Natural killer cell treated with Interleukin-12 subunit alpha and Interleukin-12 subunit beta and Interleukin-15 and Interleukin-18, amount 100 ng/mL, for 72 hours (primary cell): ENCODE measurements around the gene PDLIM5. TPM values are rescaled to one million over a fixed set of nuclear protein-coding genes. Genes with fewer than 3 reads are reported as not detected.
"Not testable (repeated sequence)": the region's sequence is repeated elsewhere in the genome, so short reads cannot be mapped to it uniquely, and the experiment has no call there.

Source experiments
- ATAC-seq, 2 donors: fragments of 150-1000 bp; cut with Tn5 transposase in 1 of 2; sonication (Bioruptor Pico), chemical (Tn5 transposase) in 1 of 2; 2 replicates each; pipeline ENCODE4 v1.10.0; 2021
- DNase-seq: peaks from one replicate; pipeline ENCODE4 v3.0.0; 2022; ENCODE audit warnings: low spot score
- H3K27ac Mint-ChIP-seq, 2 donors: 1 replicate in 1 of 2; 2 replicates in 1 of 2; pipeline ENCODE4 v1.8.0; 2022; ENCODE audit warnings: mixed read lengths in 2 of 2, mild to moderate bottlenecking in 1 of 2, moderate library complexity in 1 of 2
- H3K27me3 Mint-ChIP-seq, 2 donors: 1 replicate in 1 of 2; 2 replicates in 1 of 2; pipeline ENCODE4 v1.8.0; 2022; ENCODE audit warnings: mixed read lengths in 2 of 2
- H3K36me3 Mint-ChIP-seq: one replicate; pipeline ENCODE4 v1.8.0; 2022; ENCODE audit warnings: mixed read lengths
- H3K4me1 Mint-ChIP-seq, 2 donors: 1 replicate in 1 of 2; 2 replicates in 1 of 2; pipeline ENCODE4 v1.8.0; 2022; ENCODE audit warnings: low read depth in 2 of 2, mixed read lengths in 2 of 2, mild to moderate bottlenecking in 1 of 2
- H3K4me3 Mint-ChIP-seq: one replicate; pipeline ENCODE4 v1.8.0; 2022; ENCODE audit warnings: mixed read lengths
- H3K9me3 Mint-ChIP-seq: 2 replicates; pipeline ENCODE4 v1.8.0; 2022; ENCODE audit warnings: mixed read lengths
- total RNA-seq, 2 donors: library from RNA; stranded (reverse); gene quantifications; one replicate each; pipeline ENCODE4 v1.2.3, GENCODE V29; 2022

Gene PDLIM5
- total RNA-seq, 2 donors from 2014 or later, result 26.2 to 30.2 TPM

GRCh38 chr4:94478805-94479204, 27.1 kb downstream of the PDLIM5 start:
- H3K4me3 Mint-ChIP-seq, H3K36me3 Mint-ChIP-seq, ATAC-seq, H3K27me3 Mint-ChIP-seq, H3K27ac Mint-ChIP-seq, DNase-seq, H3K9me3 Mint-ChIP-seq, H3K4me1 Mint-ChIP-seq: not testable (repeated sequence)

GRCh38 chr4:94479358-94480141, 27.8 kb downstream of the PDLIM5 start:
- DNase-seq, result no peak
- no peaks in the 10 kb centered on the region for H3K27me3 Mint-ChIP-seq
- H3K9me3 Mint-ChIP-seq, result no peaks in the 10 kb centered on the region
- no peak overlapping the region for H3K4me3 Mint-ChIP-seq
- no peak for ATAC-seq
- peaks cover 4 to 7% of the 10 kb centered on the region in 2 donors for H3K4me1 Mint-ChIP-seq
- H3K27ac Mint-ChIP-seq, result no peak overlapping the region
- H3K36me3 Mint-ChIP-seq, result no peaks in the 10 kb centered on the region

GRCh38 chr4:94480362-94480951, 28.7 kb downstream of the PDLIM5 start:
- Mint-ChIP-seq H3K27ac (no peak overlapping the region), H3K36me3 (no peaks in the 10 kb centered on the region), H3K4me1 (peaks cover 12 to 15% of the 10 kb centered on the region in 2 donors), H3K27me3 (no peaks in the 10 kb centered on the region), H3K4me3 (no peak overlapping the region), H3K9me3 (no peaks in the 10 kb centered on the region)
- ATAC-seq (no peak), DNase-seq (no peak)

GRCh38 chr4:94483895-94484294, 32.2 kb downstream of the PDLIM5 start:
- H3K27me3 Mint-ChIP-seq, result no peaks in the 10 kb centered on the region
- H3K27ac Mint-ChIP-seq, result no peak overlapping the region
- no peaks in the 10 kb centered on the region for H3K36me3 Mint-ChIP-seq
- H3K4me3 Mint-ChIP-seq, result no peak overlapping the region
- no peak for ATAC-seq
- H3K9me3 Mint-ChIP-seq, result no peaks in the 10 kb centered on the region
- H3K4me1 Mint-ChIP-seq, result peaks cover 12 to 15% of the 10 kb centered on the region in 2 donors
- no peak for DNase-seq

- H3K27ac Mint-ChIP-seq, result peak overlapping the region in 1 of 2 donors; percentile 47
- H3K36me3 Mint-ChIP-seq, result no peaks in the 10 kb centered on the region
- DNase-seq (no peak), ATAC-seq (no peak)
- no peaks in the 10 kb centered on the region for H3K9me3 Mint-ChIP-seq
- H3K4me3 Mint-ChIP-seq, result no peak overlapping the region
- H3K27me3 Mint-ChIP-seq, result no peaks in the 10 kb centered on the region
- peaks cover 9 to 15% of the 10 kb centered on the region in 2 donors for H3K4me1 Mint-ChIP-seq
Measured at GRCh38 chr4:94484818-94485217, 33.1 kb downstream of the PDLIM5 start.

GRCh38 chr4:94486372-94486801, 34.6 kb downstream of the PDLIM5 start:
- no peak overlapping the region for H3K27ac Mint-ChIP-seq
- H3K27me3 Mint-ChIP-seq, result no peaks in the 10 kb centered on the region
- H3K4me1 Mint-ChIP-seq, result peaks cover 9 to 10% of the 10 kb centered on the region in 2 donors
- H3K36me3 Mint-ChIP-seq, result no peaks in the 10 kb centered on the region
- no peak for DNase-seq
- H3K4me3 Mint-ChIP-seq, result no peak overlapping the region
- no peak for ATAC-seq
- H3K9me3 Mint-ChIP-seq, result no peaks in the 10 kb centered on the region

- Mint-ChIP-seq H3K9me3 (no peaks in the 10 kb centered on the region), H3K4me1 (peaks cover 9 to 10% of the 10 kb centered on the region in 2 donors), H3K4me3 (no peak overlapping the region), H3K36me3 (no peaks in the 10 kb centered on the region), H3K27ac (no peak overlapping the region), H3K27me3 (no peaks in the 10 kb centered on the region)
- no peak for ATAC-seq
- DNase-seq, result no peak
Measured at GRCh38 chr4:94488670-94489069, 36.9 kb downstream of the PDLIM5 start.

- DNase-seq, result no peak
- no peak for ATAC-seq
- H3K36me3 Mint-ChIP-seq, result no peaks in the 10 kb centered on the region
- no peaks in the 10 kb centered on the region for H3K9me3 Mint-ChIP-seq
- no peak overlapping the region for H3K4me3 Mint-ChIP-seq
- H3K27ac Mint-ChIP-seq, result no peak overlapping the region
- H3K27me3 Mint-ChIP-seq, result no peaks in the 10 kb centered on the region
- peaks cover 9 to 10% of the 10 kb centered on the region in 2 donors for H3K4me1 Mint-ChIP-seq
Measured at GRCh38 chr4:94489098-94489497, 37.4 kb downstream of the PDLIM5 start.

GRCh38 chr4:94490437-94490836, 38.7 kb downstream of the PDLIM5 start:
- no peaks in the 10 kb centered on the region for H3K9me3 Mint-ChIP-seq
- no peaks in the 10 kb centered on the region for H3K27me3 Mint-ChIP-seq
- no peaks in the 10 kb centered on the region for H3K4me1 Mint-ChIP-seq
- no peaks in the 10 kb centered on the region for H3K36me3 Mint-ChIP-seq
- no peak overlapping the region for H3K27ac Mint-ChIP-seq
- ATAC-seq (no peak), DNase-seq (no peak)
- no peak overlapping the region for H3K4me3 Mint-ChIP-seq

- no peaks in the 10 kb centered on the region for H3K9me3 Mint-ChIP-seq
- H3K27me3 Mint-ChIP-seq, result no peaks in the 10 kb centered on the region
- no peak for DNase-seq
- no peak for ATAC-seq
- H3K4me1 Mint-ChIP-seq, result no peaks in the 10 kb centered on the region
- H3K4me3 Mint-ChIP-seq, result no peak overlapping the region
- H3K27ac Mint-ChIP-seq, result no peak overlapping the region
- no peaks in the 10 kb centered on the region for H3K36me3 Mint-ChIP-seq
Measured at GRCh38 chr4:94491322-94491721, 39.6 kb downstream of the PDLIM5 start.

- Mint-ChIP-seq H3K9me3 (no peaks in the 10 kb centered on the region), H3K27ac (no peak overlapping the region), H3K4me3 (no peak overlapping the region), H3K36me3 (no peaks in the 10 kb centered on the region), H3K27me3 (no peaks in the 10 kb centered on the region), H3K4me1 (no peaks in the 10 kb centered on the region)
- DNase-seq (no peak), ATAC-seq (no peak)
Measured at GRCh38 chr4:94495408-94495807, 43.7 kb downstream of the PDLIM5 start.

- H3K9me3 Mint-ChIP-seq, result no peaks in the 10 kb centered on the region
- no peak overlapping the region for H3K4me3 Mint-ChIP-seq
- ATAC-seq, result no peak
- no peaks in the 10 kb centered on the region for H3K27me3 Mint-ChIP-seq
- no peak for DNase-seq
- H3K27ac Mint-ChIP-seq, result no peak overlapping the region
- H3K36me3 Mint-ChIP-seq, result no peaks in the 10 kb centered on the region
- no peaks in the 10 kb centered on the region for H3K4me1 Mint-ChIP-seq
Measured at GRCh38 chr4:94497690-94498089, 45.9 kb downstream of the PDLIM5 start.

GRCh38 chr4:94498502-94498901, 46.8 kb downstream of the PDLIM5 start:
- Mint-ChIP-seq H3K36me3 (no peaks in the 10 kb centered on the region), H3K27ac (no peak overlapping the region), H3K4me1 (no peaks in the 10 kb centered on the region), H3K4me3 (no peak overlapping the region), H3K9me3 (no peaks in the 10 kb centered on the region), H3K27me3 (no peaks in the 10 kb centered on the region)
- no peak for ATAC-seq
- no peak for DNase-seq

GRCh38 chr4:94500685-94501084, 48.9 kb downstream of the PDLIM5 start:
- no peak overlapping the region for H3K4me3 Mint-ChIP-seq
- H3K36me3 Mint-ChIP-seq, result no peaks in the 10 kb centered on the region
- no peaks in the 10 kb centered on the region for H3K4me1 Mint-ChIP-seq
- no peaks in the 10 kb centered on the region for H3K9me3 Mint-ChIP-seq
- H3K27me3 Mint-ChIP-seq, result no peaks in the 10 kb centered on the region
- DNase-seq, result no peak
- ATAC-seq, result no peak
- H3K27ac Mint-ChIP-seq, result no peak overlapping the region
